HCT116 (cell line): ENCODE measurements around the gene HHAT. TPM values are rescaled to one million over a fixed set of nuclear protein-coding genes. Genes with fewer than 3 reads are reported as not detected.

Experiments used
- ATAC-seq: fragments of 200-7000 bp; cut with Tn5 transposase; 2 replicates; pipeline ENCODE4 v1.9.1; 2020; ENCODE audit warnings: mild to moderate bottlenecking, moderate library complexity
- BruUV-seq: library from RNA; stranded (reverse); fragments of 400-500 nt; replicated peaks from 2 replicates; lab custom pipeline; 2021; lab: Mats Ljungman, UMichigan
- CTCF ChIA-PET: fragments of 300-600 bp; sonication (Branson Sonifier 250); formaldehyde crosslinking; loops from one replicate; lab custom pipeline; 2021; ENCODE audit warnings: antibody characterized with exemption; lab: Charles Lee
- POLR2A ChIA-PET: fragments of 300-600, 350-600 bp; sonication (Branson Sonifier 250); formaldehyde crosslinking; loops from one replicate; lab custom pipeline; 2021; ENCODE audit warnings: antibody characterized with exemption; lab: Charles Lee
- RAD21 ChIA-PET, 2 experiments: fragments of 300-600 bp; sonication (Branson Sonifier 250); formaldehyde crosslinking; loops; one replicate each; lab custom pipeline; 2023; ENCODE audit warnings: low total read pairs in 2 of 2; ENCODE audit not compliant: uncharacterized antibody in 2 of 2, unreplicated experiment in 2 of 2, low non-redundant PET in 1 of 2; lab: Charles Lee
- DNase-seq: peaks from one replicate; pipeline ENCODE4 v3.0.0-alpha.2; 2010; ENCODE audit warnings: low read depth, low spot score
- H2AFZ ChIP-seq: fragments of 200-600 bp; shearing (Covaris generic), sonication (generic); 2 replicates; pipeline ENCODE4 v1.6.1; 2017; ENCODE audit warnings: low read depth, mixed run types, mixed read lengths, antibody characterized with exemption, low read length; ENCODE audit not compliant: poor library complexity, severe bottlenecking
- H3K27ac ChIP-seq: 2 replicates; pipeline ENCODE4 v1.5.1; 2012; ENCODE audit warnings: low read depth, low read length
- H3K27me3 ChIP-seq: fragments of 200-600 bp; sonication (generic); 2 replicates; pipeline ENCODE4 v1.6.1; 2016; ENCODE audit warnings: mixed run types, low read length, mixed read lengths; ENCODE audit not compliant: insufficient read depth
- H3K36me3 ChIP-seq, 2 experiments: fragments of 200-500 bp in 1 of 2; fragments of 200-600 bp in 1 of 2; sonication (Bioruptor generic) in 1 of 2; sonication (generic) in 1 of 2; 2 replicates each; pipeline versions ENCODE4 v1.5.1 to v1.6.1; 2014 to 2016; ENCODE audit warnings: low read length in 2 of 2, inconsistent platforms in 1 of 2, mixed read lengths in 1 of 2, mixed run types in 1 of 2; ENCODE audit not compliant: insufficient read depth in 2 of 2, control insufficient read depth in 1 of 2
- H3K4me1 ChIP-seq, 2 experiments: fragments of 200-600 bp in 1 of 2; sonication (generic) in 1 of 2; 2 replicates each; pipeline versions ENCODE4 v1.5.1 to v1.6.1; 2012 to 2017; ENCODE audit warnings: low read length in 2 of 2, inconsistent platforms in 1 of 2, mild to moderate bottlenecking in 1 of 2, mixed read lengths in 1 of 2, mixed run types in 1 of 2, moderate library complexity in 1 of 2; ENCODE audit not compliant: insufficient read depth in 2 of 2, control insufficient read depth in 1 of 2
- H3K4me2 ChIP-seq: fragments of 200-600 bp; sonication (generic); 2 replicates; pipeline ENCODE4 v1.6.1; 2017; ENCODE audit warnings: mixed run types, low read length, mixed read lengths
- H3K4me3 ChIP-seq, 2 experiments: fragments of 200-600 bp in 1 of 2; sonication (generic) in 1 of 2; replicated peaks in 1 of 2; 2 replicates each; pipeline ENCODE4 v1.5.1; 2011 to 2016; ENCODE audit warnings: low read length in 2 of 2, control low read depth in 1 of 2, low read depth in 1 of 2, mild to moderate bottlenecking in 1 of 2, mixed read lengths in 1 of 2, mixed run types in 1 of 2
- H3K79me2 ChIP-seq: fragments of 200-600 bp; sonication (generic); 2 replicates; pipeline ENCODE4 v1.6.1; 2017; ENCODE audit warnings: mild to moderate bottlenecking, mixed run types, low read length, moderate library complexity, mixed read lengths; ENCODE audit not compliant: insufficient read depth
- H3K9ac ChIP-seq: fragments of 200-600 bp; sonication (generic); 2 replicates; pipeline ENCODE4 v1.6.1; 2016; ENCODE audit warnings: low read length, mixed read lengths
- H3K9me2 ChIP-seq: fragments of 200-600 bp; sonication (generic), shearing (Covaris generic); 2 replicates; pipeline ENCODE4 v1.6.1; 2017; ENCODE audit warnings: mixed run types, mild to moderate bottlenecking, moderate library complexity; ENCODE audit not compliant: insufficient read depth
- H3K9me3 ChIP-seq, 2 experiments: fragments of 200-500 bp in 1 of 2; fragments of 200-600 bp in 1 of 2; sonication (Bioruptor generic) in 1 of 2; sonication (generic) in 1 of 2; 2 replicates each; pipeline ENCODE4 v1.6.1; 2014 to 2017; ENCODE audit warnings: low read length in 2 of 2, mixed read lengths in 2 of 2, inconsistent platforms in 1 of 2, low read depth in 1 of 2, mild to moderate bottlenecking in 1 of 2, mixed run types in 1 of 2, moderate library complexity in 1 of 2; ENCODE audit not compliant: control insufficient read depth in 1 of 2, insufficient read depth in 1 of 2
- H4K20me1 ChIP-seq: fragments of 200-600 bp; sonication (generic), shearing (Covaris generic); 2 replicates; pipeline ENCODE4 v1.6.1; 2017; ENCODE audit warnings: mixed run types, mild to moderate bottlenecking, moderate library complexity; ENCODE audit not compliant: insufficient read depth
- ATF3 ChIP-seq: IDR thresholded peaks from 2 replicates; pipeline ENCODE4 v1.6.1; 2012
- CBX3 ChIP-seq: IDR thresholded peaks from 2 replicates; pipeline ENCODE4 v1.6.1; 2012; ENCODE audit warnings: low read depth
- EGR1 ChIP-seq: IDR thresholded peaks from 2 replicates; pipeline ENCODE4 v1.6.1; 2012; ENCODE audit warnings: low read depth
- ELF1 ChIP-seq: IDR thresholded peaks from 2 replicates; pipeline ENCODE4 v1.6.1; 2012; ENCODE audit warnings: low read depth, borderline replicate concordance
- EZH2phosphoT487 ChIP-seq: fragments of 200-600 bp; IDR thresholded peaks from 2 replicates; pipeline ENCODE4 v1.6.1; 2018; ENCODE audit warnings: antibody characterized with exemption, borderline replicate concordance
- MAX ChIP-seq: IDR thresholded peaks from 2 replicates; pipeline ENCODE4 v1.6.1; 2012
- POLR2A ChIP-seq: IDR thresholded peaks from 2 replicates; pipeline ENCODE4 v1.7.0; 2011; ENCODE audit warnings: borderline replicate concordance; ENCODE audit not compliant: insufficient read depth, insufficient read length; ENCODE audit errors: extremely low read depth
- POLR2AphosphoS5 ChIP-seq: IDR thresholded peaks from 2 replicates; pipeline ENCODE4 v1.6.1; 2011; ENCODE audit warnings: mild to moderate bottlenecking, low read depth, low read length, moderate library complexity
- RAD21 ChIP-seq: IDR thresholded peaks from 2 replicates; pipeline ENCODE4 v1.6.1; 2012; ENCODE audit warnings: low read depth, mild to moderate bottlenecking
- SIN3A ChIP-seq: IDR thresholded peaks from 2 replicates; pipeline ENCODE4 v1.6.1; 2012; ENCODE audit warnings: low read depth
- SP1 ChIP-seq: IDR thresholded peaks from 2 replicates; pipeline ENCODE4 v1.6.1; 2012; ENCODE audit warnings: low read depth
- SRF ChIP-seq: IDR thresholded peaks from 2 replicates; pipeline ENCODE4 v1.6.1; 2012; ENCODE audit warnings: low read depth
- YY1 ChIP-seq: IDR thresholded peaks from 2 replicates; pipeline ENCODE4 v1.6.1; 2011; ENCODE audit warnings: low read length, low read depth, moderate library complexity, mild to moderate bottlenecking; ENCODE audit not compliant: insufficient replicate concordance; ENCODE audit errors: extremely low read depth
- ZBTB33 ChIP-seq: IDR thresholded peaks from 2 replicates; pipeline ENCODE4 v1.6.1; 2011; ENCODE audit warnings: mild to moderate bottlenecking, low read length, moderate library complexity; ENCODE audit not compliant: insufficient replicate concordance; ENCODE audit errors: extremely low read depth
- ZFX ChIP-seq: fragments of 450-650 bp; IDR thresholded peaks from 2 replicates; pipeline ENCODE4 v1.6.1; 2017
- ZNF274 ChIP-seq: fragments of 200-500 bp; sonication (Bioruptor generic); IDR thresholded peaks from 2 replicates; pipeline ENCODE4 v1.6.1; 2014; ENCODE audit warnings: mild to moderate bottlenecking, low read depth, low read length, inconsistent platforms
- intact Hi-C: fragments of 100-400 bp; cut with micrococcal nuclease; formaldehyde crosslinking; loops from 2 replicates; pipeline ENCODE4 v1.10.0; 2022
- total RNA-seq: library from RNA; stranded (reverse); gene quantifications from one replicate; pipeline ENCODE4 v1.2.1, GENCODE V29; 2021; ENCODE audit not compliant: unreplicated experiment

Gene HHAT
- total RNA-seq, 1 experiment from 2014 or later, result 2.7 TPM

- ChIA-PET POLR2A (no interaction called here), RAD21 (no interaction called here), CTCF (no interaction called here)
- no peak overlapping the region for H3K27ac ChIP-seq
- intact Hi-C loops, result no loop called here
- H3K4me1 ChIP-seq, result no peaks in the 10 kb centered on the region
- H3K9me2 ChIP-seq, result no peaks in the 10 kb centered on the region
- no peaks in the 10 kb centered on the region; a peak in 1 of 4 replicates for H3K9me3 ChIP-seq
- H2AFZ ChIP-seq, result no peak overlapping the region
- no peaks in the 10 kb centered on the region for H3K36me3 ChIP-seq
- ATAC-seq (no peak), DNase-seq (no peak)
- TF ChIP-seq YY1 (no peak), MAX (no peak), EZH2phosphoT487 (no peak), RAD21 (no peak), CBX3 (no peak), POLR2A (no peak), POLR2AphosphoS5 (no peak), SIN3A (no peak), SP1 (no peak), SRF (no peak), ZNF274 (no peak), ZBTB33 (no peak), EGR1 (no peak), ATF3 (no peak), ELF1 (no peak), ZFX (no peak)
- H4K20me1 ChIP-seq, result no peaks in the 10 kb centered on the region
- H3K9ac ChIP-seq, result no peak overlapping the region
- no peaks in the 10 kb centered on the region for H3K79me2 ChIP-seq
- no peak overlapping the region for H3K4me3 ChIP-seq
- H3K4me2 ChIP-seq, result no peak overlapping the region
- H3K27me3 ChIP-seq, result 0 out of 2 replicates have a peak, but pooled peaks cover 4% of the 10 kb centered on the region
- BruUV-seq, result no TSS peak
These were observed 326.8 kb downstream of the HHAT start for GRCh38 chr1:210655511-210655910.
